Measurements from ENCODE around the gene PCDH9. TPM values are rescaled to one million over a fixed set of nuclear protein-coding genes. Genes with fewer than 3 reads are reported as not detected.
A peak's percentile ranks its signal among the peaks of the same experiment; 100 is the strongest.

The PCDH9 gene
- total and polyA plus RNA-seq, 2 of the 4 experiments (the other 2 are of a cell fraction): 2.2 to 10.2 TPM

DNA sequence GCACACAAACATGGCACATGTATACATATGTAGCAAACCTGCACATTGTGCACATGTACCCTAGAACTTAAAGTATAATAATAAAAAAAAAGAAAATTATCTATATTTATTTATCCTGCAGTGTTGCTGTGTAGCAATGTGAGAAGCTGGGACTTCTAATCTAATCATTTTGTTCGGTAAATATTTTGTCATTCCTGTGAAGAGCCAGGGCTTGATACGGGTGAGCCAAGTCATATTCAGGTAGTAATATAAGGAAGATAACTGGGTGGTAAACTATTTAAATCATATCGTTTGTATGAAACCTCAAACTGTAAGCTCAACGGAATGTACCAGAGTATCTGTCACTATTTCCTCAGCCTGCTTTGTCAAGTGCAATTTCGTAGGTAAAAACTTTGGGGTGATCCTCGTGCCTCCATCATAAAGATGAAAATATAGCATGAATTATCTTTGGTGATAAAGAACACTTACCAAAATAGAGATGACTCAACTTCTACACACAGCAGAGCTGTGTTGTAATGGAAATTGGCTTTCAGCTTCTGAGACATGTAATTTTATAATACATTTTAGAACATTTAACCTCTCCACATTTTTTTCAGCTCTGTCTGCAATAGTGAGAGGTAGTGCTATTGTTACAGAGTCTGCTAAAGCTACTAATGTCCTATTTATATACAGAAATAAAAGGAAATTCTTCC lies 92.9 kb downstream of the PCDH9 start:
- CTCF ChIA-PET: no interaction called here
- intact Hi-C loops (cut with micrococcal nuclease): no loop called here
- Histone ChIP-seq H4K8ac (ENCODE audit: low read depth in 2 of 2, low read length in 2 of 2) (no peak overlapping the region), H3K14ac (replicated peaks; ENCODE audit: low read depth, low read length) (no peak overlapping the region), H3K27me3 (ENCODE audit: control insufficient read depth, insufficient read depth, low read length) (no peaks in the 10 kb centered on the region), H2AK5ac (ENCODE audit: low read depth, low read length) (no peak overlapping the region), H3K18ac (ENCODE audit: low read depth, low read length) (no peak overlapping the region), H2BK5ac (ENCODE audit: low read depth, low read length, poor library complexity, severe bottlenecking) (no peak overlapping the region), H3K9me1 (ENCODE audit: insufficient read depth, low read length) (no peaks in the 10 kb centered on the region), H3K79me1 (ENCODE audit: low read depth in 1 of 2, low read length in 2 of 2) (no peaks in the 10 kb centered on the region), H3K4ac (ENCODE audit: low read depth, low read length) (no peak overlapping the region), H2AK9ac (replicated peaks; ENCODE audit: low read depth, low read length, poor library complexity) (no peak overlapping the region), H4K5ac (ENCODE audit: low read depth, low read length) (no peak overlapping the region), H3K9me3 (ENCODE audit: control insufficient read depth, insufficient read depth, low read length) (no peaks in the 10 kb centered on the region), H3K36me3 (ENCODE audit: control insufficient read depth, insufficient read depth, low read length) (no peaks in the 10 kb centered on the region), H3K4me2 (ENCODE audit: low read depth, low read length) (no peak overlapping the region), H3K4me3 (ENCODE audit: insufficient read depth, low read depth, low read length) (no peak overlapping the region), H3K27ac (ENCODE audit: insufficient read depth, low read length) (no peak overlapping the region), H4K20me1 (ENCODE audit: insufficient read depth, low read length) (no peaks in the 10 kb centered on the region), H2BK120ac (ENCODE audit: low read depth, low read length) (no peak overlapping the region), H2BK20ac (ENCODE audit: low read depth, low read length) (no peak overlapping the region), H3K9ac (ENCODE audit: low read depth, low read length) (no peak overlapping the region), H2BK15ac (ENCODE audit: low read depth, low read length) (no peak overlapping the region), H4K91ac (ENCODE audit: insufficient read depth, low read depth, low read length) (no peak overlapping the region), H3K23ac (ENCODE audit: low read depth, low read length) (no peak overlapping the region), H3K56ac (ENCODE audit: extremely low read depth, insufficient read depth, low read length) (no peak overlapping the region), H2AFZ (replicated peaks; ENCODE audit: low read length, poor library complexity) (no peak overlapping the region), H3K4me1 (ENCODE audit: control insufficient read depth, insufficient read depth, low read length) (no peaks in the 10 kb centered on the region)
- WGBS, 2 experiments (ENCODE audit: extremely low coverage in 2 of 2, insufficient read length in 1 of 2): no CpG with 5 or more reads among the region's 6 CpGs
- TF ChIP-seq SMC3 (IDR thresholded peaks at IDR 0.05; ENCODE audit: low read depth, low read length) (no peak), CEBPB (IDR thresholded peaks at IDR 0.05; ENCODE audit: low read depth, low read length) (peak; percentile 25; the same call in 1 of the 2 replicates)
- TF ChIP-seq, protein P1, sequence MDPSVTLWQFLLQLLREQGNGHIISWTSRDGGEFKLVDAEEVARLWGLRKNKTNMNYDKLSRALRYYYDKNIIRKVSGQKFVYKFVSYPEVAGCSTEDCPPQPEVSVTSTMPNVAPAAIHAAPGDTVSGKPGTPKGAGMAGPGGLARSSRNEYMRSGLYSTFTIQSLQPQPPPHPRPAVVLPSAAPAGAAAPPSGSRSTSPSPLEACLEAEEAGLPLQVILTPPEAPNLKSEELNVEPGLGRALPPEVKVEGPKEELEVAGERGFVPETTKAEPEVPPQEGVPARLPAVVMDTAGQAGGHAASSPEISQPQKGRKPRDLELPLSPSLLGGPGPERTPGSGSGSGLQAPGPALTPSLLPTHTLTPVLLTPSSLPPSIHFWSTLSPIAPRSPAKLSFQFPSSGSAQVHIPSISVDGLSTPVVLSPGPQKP (IDR thresholded peaks at IDR 0.05; ENCODE audit: borderline replicate concordance, low read depth, low read length): no peak
- no TSS peak for BruUV-seq (replicated peaks)
- in situ Hi-C loops (cut with MboI; ENCODE audit: low sequenced_read_pairs): no loop called here
- POLR2A ChIA-PET (ENCODE audit: unreplicated experiment): interaction anchor here (0.6 to 1.1 kb wide), 2 partner anchors 10 to 18 kb away, joined by 4 to 5 read pairs; no protein-coding TSS in a partner anchor
- peak; percentile 35; the same call in 1 of the 2 replicates for ATAC-seq (ENCODE audit: low read depth)
- peak; percentile 62 for DNase-seq
- dilution Hi-C loops (cut with HindIII; ENCODE audit: low sequenced_read_pairs, unreplicated experiment): no loop called here

Measured in IMR-90 (cell line).